Measurements from ENCODE around the gene PDLIM5.
"Not testable (repeated sequence)": the region's sequence is repeated elsewhere in the genome, so short reads cannot be mapped to it uniquely, and the experiment has no call there.

Gene PDLIM5

DNA sequence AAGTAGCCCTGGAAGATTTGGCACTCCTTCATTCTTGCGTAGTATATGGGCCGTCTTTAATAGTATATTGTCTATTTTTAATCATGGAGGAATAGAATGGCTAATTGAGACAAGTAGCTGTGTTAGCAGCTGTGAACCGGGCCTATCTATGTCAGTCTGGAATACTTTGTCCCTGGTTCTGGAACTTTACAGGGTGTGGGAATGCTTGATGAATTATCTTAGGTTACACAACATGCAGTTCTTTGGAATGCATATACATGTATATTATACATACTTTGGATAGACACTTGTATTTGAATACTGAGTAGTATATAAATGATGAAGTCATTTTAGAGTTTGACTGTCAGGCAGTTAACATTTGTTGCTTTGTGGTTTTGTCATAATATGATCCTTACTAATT, 37.4 kb downstream of the PDLIM5 start:
- DNase-seq (ENCODE audit: low read depth in 1 of 2, low spot score in 1 of 2): no peak

DNA sequence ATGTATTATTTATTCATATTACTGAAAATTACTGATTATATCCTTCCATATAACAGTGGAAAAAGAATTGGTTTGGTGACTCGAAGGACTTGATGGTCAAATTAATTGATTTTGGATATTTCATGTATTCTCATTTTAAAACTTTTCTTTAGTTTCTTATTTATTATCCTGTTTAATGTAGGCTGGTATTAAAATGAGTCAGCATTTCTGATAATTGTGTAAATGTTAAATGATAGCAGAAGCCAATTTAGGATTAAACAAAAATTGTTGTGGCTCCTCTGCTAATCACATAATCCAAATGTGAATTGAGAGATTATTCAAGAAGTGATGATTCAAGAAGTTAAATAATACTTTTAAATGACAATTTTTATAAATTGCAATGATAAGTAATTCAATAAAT, 38.7 kb downstream of the PDLIM5 start:
- no peak for DNase-seq (ENCODE audit: low read depth in 1 of 2, low spot score in 1 of 2)

DNA sequence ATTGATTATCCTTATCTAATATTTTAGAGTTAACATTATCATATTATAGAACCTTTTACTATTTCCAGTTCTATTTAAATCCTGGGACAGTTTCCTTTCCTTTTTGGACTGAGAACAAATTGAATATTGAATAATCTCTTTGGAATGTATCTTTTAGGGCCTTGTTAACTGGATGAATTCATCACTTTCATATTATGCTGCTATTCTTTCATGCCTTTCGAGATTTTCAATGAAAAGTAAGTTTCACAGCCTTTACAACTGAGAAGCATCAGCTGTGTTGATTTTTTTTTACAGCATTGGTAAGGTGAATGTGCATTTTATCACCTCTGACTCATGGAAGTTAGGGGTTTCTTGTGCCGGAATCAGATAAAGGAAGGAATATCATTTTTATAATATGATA, 39.6 kb downstream of the PDLIM5 start:
- DNase-seq (ENCODE audit: low read depth in 1 of 2, low spot score in 1 of 2): no peak

DNA sequence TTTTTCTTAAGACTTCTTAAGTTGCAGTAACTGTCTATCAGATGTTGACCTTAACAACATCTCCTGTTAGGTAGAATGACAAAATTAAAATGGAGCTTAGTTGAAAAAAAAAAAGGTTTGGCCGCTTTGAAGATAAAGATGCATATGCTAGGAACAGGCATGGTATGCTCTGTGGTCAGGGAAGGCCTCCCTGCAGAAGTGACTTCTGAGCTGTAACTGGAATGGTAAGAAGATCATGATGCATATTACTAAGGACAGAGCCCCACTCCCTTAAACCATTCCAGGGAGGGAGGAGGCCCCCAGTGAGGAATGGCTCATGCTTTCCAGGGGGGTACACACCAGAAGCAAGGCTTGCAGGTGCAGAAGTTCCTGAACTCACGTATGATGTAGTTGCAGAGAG, 43.7 kb downstream of the PDLIM5 start:
- DNase-seq (ENCODE audit: low read depth in 1 of 2, low spot score in 1 of 2): no peak

DNA sequence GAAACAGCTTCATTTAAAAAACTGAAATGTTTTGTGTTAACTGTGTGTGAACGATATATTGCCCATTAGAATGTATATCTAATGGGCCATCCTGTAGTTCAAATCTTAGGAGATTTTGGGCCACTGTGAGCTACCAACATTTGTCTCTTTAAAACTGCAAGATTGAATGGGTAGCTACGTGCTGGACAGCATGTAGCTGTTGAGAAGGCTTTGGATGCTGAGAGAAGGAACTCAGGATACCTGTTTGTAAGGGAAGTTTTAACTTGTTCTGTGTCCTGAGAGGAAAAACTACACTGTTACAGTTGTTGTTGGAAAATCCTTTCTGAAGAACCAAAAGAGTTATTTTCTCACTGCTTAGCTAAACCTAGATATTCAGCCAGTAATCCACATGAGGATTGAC, 45.9 kb downstream of the PDLIM5 start:
- no peak for DNase-seq (ENCODE audit: low read depth in 1 of 2, low spot score in 1 of 2)

DNA sequence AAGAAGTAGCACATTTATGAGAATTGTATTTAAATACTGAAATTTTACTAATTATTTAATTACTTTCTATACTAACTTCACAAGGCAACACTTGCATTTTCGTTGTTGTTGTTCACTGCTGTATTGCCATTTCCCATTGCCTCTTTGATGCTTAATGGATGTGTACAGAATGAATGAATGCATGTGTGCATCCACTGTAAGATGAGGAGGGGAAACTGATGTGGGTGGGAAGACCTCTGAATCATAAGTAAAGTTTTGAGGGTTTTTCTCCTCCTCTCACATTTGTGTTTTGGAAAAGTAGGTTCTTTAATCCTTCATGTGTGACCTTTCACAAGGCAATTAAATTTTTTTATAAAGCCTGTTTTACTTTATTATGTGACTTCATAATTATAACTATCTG, 46.8 kb downstream of the PDLIM5 start:
- DNase-seq (ENCODE audit: low read depth in 1 of 2, low spot score in 1 of 2): no peak

DNA sequence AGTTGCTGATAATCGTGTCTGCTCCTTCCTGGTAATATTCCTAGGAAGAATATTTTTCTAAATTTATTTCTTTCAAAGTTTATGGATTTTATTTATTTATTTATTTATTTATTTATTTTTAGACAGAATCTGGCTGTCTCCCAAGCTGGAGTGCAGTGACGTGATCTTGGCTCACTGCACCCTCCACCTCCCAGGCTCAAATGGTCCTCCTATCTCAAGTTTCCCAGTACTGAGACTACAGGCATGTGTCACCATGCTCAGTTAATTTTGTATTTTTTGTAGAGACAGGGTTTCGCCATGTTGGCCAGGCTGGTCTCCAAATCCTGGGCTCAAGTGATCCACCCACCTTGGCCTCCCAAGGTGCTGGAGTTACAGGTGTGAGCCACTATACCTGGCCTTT, 48.9 kb downstream of the PDLIM5 start:
- no peak for DNase-seq (ENCODE audit: low read depth in 1 of 2, low spot score in 1 of 2)

DNA sequence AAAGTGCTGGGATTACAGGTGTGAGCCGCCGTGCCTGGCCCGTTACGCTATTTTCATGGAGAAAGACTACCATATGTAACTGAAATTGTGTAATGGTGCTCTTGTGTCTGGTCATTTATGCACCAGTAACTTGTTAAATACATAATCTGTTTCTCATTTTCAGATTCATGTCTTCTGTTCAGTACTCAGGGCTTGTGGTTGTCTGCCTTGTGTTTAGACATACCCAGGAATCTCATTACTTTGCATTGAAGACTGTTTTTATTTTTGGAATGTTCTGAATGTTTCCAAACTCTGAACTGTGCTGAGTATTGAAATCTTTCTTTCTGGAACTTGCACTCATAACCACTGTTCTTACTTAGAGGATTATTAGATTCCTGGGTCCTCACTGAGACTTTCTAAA, 52.8 kb downstream of the PDLIM5 start:
- DNase-seq (ENCODE audit: low read depth in 1 of 2, low spot score in 1 of 2): no peak

DNA sequence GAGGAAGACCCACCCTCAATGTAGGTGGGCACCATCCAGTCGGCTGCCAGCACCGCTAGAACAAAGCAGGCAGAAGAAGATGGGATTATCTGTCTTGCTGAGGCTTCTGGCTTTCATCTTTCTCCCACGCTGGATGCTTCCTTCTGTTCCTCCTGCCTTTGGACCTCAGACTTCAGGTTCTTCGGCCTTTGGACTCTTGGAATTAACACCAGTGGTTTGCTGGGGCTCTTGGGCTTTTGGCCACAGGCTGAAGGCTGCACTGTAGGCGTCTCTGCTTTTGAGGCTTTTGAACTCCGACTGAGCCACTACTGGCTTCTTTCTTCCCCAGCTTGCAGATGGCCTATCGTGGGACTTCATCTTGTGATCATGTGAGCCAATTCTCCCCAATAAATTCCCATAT, 55.1 kb downstream of the PDLIM5 start:
- DNase-seq (ENCODE audit: low read depth in 1 of 2, low spot score in 1 of 2): no peak

DNA sequence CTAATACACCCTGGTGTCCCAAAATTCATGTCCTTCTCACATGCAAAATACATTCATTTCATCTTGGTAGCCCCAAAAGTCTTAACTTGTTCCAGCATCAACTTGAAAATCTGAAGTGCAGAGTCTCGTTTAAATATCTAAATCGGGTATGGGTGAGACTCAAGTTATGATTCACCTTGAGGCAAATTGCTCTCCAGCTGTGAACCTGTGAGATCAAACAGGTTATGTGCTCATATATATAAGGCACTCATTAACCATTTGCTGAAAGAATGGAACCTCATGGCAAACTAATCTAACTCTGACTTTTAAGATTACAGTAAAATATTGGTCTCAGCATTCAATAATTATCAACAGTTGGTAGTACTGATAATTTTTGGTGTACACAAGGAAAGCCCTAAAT, 55.5 kb downstream of the PDLIM5 start:
- DNase-seq (ENCODE audit: low read depth in 1 of 2, low spot score in 1 of 2): no peak

DNA sequence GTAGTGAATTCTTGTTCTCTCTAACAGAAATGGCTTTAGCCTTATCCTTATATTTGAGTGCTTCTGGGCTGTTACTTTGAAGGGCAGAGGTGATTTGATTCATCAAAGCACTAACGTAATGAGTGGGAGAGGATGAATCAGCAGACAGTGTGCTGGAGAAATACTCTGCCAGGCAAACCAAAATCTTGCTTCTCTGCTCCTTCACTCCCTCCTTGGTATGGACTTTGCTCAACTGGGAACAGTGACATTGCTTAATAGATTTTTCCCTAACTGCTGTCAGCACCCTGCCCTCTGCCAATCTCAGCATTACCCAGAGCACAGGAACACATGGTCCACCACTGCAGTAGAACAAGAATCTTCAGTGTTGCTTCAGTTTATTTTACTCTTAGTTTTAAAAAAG, 56.0 kb downstream of the PDLIM5 start:
- no peak for DNase-seq (ENCODE audit: low read depth in 1 of 2, low spot score in 1 of 2)

DNA sequence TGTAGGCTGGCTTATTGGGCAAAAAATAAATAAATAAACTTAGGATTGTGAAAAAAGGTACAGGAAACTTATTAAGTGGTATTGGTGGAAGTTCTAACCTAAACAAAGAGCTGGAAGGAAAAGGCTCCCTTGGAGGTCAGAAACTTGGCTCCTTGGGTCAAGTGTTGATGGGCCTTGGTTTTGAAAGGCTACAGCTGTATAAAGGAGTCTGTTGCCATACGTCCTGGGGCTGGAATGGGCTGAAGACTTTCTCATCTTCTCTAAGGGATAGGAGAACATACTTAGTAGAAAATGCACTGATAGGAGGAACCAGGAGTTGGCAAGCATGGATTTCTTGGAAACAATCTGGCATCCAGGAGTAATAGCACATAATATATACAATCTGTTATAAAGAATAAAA, 56.6 kb downstream of the PDLIM5 start:
- DNase-seq (ENCODE audit: low read depth in 1 of 2, low spot score in 1 of 2): no peak

DNA sequence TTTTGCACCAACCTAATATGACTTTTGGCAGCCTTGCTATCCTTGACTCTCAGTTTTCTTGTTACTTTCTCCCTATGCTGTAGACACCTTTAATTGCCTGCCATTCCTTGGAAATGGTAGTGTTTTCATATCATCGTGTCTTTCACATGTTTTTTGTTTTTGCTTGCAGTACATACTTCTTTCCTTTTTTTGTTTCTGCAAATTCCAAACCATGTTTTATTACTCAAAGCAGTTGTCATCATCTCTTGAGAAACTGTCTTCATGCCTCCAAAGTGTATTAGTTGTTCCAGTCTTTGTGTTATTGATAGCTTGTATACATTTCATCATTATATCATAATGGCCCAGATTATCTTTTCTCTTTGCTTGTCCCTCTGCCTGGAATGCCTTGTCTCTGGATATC, 57.1 kb downstream of the PDLIM5 start:
- DNase-seq (ENCODE audit: low read depth in 1 of 2, low spot score in 1 of 2): no peak

DNA sequence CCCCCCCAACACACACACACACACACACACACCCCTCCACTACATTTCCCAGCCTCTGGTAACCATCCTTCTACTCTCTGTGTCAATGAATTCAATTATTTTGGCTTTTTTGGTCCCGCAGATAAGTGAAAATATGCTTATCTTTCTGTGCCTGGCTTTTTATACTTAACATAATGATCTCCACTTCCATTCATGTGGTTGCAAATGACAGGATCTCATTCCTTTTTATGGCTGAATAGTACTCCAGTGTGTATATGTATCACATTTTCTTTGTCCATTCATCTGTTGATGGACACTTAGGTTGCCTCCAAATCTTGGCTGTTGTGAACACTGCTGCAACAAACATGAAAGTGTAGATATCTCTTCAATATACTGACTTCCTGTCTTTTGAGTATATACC, 59.8 kb downstream of the PDLIM5 start:
- no peak for DNase-seq (ENCODE audit: low read depth in 1 of 2, low spot score in 1 of 2)

DNA sequence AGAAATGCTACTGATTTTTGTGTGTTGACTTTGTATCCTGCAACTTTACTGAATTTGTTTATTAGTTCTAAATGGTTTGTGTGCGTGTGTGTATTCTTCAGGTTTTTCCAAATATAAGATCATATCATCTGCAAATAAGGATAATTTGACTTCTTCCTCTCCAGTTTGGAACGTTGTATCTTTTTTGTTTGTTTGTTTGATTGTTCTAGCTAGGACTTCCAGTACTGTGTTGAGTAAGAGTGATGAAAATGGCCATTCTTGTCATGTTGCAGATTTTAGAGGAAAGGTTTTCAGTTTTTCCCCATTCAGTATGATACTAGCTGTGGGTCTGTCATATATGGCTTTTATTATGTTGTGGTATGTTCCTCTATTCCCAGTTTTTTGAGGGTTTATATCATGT, 61.8 kb downstream of the PDLIM5 start:
- not testable (repeated sequence) for DNase-seq (ENCODE audit: low read depth in 1 of 2, low spot score in 1 of 2)

DNA sequence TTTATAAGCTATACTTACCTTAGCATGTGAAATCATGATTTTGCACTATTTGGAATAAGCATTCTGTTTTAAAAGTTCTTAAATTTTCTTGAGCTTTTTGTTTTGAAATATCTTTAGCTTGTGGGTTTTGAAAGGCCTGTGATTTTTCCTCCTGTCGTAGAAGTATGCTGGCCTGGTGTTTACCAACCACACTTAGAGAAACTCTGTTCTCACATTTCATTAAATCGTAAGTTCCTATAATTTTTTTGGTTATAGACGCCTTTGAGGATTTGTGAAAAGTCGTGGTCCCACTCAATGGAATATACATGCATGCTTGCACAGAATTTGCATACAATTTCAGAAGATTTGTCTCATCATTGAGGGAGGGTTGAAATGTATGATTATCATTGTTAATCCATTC, 63.6 kb downstream of the PDLIM5 start:
- DNase-seq (ENCODE audit: low read depth in 1 of 2, low spot score in 1 of 2): no peak

DNA sequence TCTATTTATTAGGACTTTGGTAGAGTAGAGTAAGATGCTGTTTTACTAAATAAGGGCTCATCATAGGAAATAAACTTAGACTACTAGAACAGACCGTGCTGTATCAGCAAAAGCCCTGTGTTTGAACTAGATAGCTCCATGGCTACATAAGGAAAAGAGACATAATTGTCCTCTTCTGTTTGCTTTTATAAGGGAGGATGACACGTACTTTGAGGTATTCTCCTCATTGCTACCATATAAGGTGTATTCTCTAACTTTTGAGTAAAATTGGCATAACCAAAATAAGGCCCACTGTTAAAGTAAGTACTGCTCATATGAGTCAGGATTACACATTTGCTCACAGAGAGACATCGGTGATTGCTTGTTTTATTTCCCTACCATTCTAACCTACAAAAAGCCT, 64.3 kb downstream of the PDLIM5 start:
- no peak for DNase-seq (ENCODE audit: low read depth in 1 of 2, low spot score in 1 of 2)

DNA sequence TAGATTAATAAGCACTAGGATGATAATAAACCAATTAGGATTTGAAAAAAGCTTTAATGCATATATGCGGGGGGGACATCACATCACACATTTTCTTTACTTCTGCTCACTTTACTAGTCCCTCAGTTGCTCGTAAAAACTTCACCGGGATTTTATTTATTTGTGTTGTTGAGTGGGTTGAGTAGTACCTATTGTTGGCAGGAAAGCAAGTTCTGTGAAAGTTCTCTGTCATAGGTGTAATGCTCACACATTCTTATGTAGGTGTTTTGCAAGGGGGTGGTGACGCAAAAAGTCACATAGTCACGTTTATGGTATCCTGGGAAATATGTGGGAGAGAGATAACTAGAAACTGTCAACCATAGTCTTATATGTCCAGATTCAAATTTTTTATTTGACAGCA, 65.3 kb downstream of the PDLIM5 start:
- no peak for DNase-seq (ENCODE audit: low read depth in 1 of 2, low spot score in 1 of 2)

DNA sequence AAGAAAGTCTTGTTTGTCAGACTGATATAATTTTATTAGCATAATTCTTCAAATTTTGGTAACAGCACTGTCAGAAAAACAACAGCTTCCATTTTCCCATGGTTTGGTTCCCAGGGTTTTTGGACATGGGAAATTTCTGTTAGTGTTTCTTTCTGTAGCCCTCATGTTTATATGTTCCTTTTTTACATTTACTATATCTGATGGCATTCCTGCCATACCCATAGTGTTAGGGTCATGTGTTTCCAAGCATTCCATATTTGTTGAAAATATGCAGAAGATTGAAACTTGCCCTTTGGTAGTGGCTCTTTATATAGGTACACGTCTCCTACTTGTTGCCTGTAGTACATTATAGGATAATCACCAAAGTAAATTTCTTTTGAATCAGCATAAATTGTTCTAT, 65.8 kb downstream of the PDLIM5 start:
- DNase-seq (ENCODE audit: low read depth in 1 of 2, low spot score in 1 of 2): no peak

DNA sequence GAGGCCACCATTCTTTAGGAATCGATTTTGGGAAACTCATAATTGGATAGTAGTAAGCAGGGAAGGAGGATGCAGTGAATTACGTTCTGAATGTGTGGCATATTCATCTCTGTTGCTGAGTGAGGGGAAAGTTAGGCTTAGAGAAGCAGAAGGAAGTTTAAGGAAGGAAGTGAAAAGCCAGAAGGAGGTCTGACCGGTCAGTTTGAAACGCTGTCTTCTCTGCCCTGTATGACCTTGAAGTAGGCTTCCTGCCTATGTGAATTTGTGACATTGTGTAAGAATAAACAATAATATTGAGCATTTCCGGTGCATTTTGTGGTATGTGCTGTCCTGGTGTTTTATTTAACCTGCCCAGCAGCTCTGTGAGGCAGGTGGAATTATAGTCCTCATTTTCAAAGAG, 67.3 kb downstream of the PDLIM5 start:
- no peak for DNase-seq (ENCODE audit: low read depth in 1 of 2, low spot score in 1 of 2)

DNA sequence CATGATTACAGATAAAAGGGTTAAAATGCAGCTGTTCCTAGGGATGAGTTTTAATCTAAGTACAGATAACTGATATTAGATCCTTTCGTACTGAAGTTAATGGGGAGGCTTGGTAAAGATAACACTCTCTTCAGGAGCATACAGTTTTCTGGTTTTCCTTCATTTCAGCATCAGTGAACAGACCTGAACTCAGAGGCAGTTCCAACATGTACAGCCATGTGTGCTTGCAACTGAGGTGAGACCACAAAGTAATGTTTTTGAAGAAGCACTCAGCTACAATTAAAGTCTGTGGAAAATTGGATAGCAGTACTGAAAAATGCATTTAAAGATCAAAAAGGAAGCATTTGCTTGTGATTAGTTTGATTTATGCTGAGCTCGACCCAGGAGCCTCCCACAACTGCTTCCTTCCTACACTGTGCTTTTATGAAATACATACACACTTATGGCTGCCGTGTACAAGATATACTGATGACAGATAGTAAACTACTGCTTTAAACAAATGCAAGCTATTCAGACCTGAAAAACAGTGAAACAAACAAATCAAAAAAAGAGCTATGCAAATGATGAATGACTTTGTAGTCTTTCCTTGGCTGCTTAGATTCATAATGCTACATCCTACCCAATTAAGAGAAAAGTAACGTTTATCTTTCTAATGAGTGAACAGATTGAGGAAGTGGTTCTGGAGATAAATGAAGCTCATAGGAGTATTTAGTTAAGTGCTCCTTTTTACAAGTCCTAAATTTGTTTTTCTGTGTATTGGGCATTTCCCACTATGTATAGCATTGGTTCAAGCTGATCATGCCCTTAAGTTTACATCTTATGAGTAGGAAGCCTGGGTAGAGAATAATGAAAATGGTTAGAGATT, 68.4 kb downstream of the PDLIM5 start:
- no peak for DNase-seq (ENCODE audit: low read depth in 1 of 2, low spot score in 1 of 2)

DNA sequence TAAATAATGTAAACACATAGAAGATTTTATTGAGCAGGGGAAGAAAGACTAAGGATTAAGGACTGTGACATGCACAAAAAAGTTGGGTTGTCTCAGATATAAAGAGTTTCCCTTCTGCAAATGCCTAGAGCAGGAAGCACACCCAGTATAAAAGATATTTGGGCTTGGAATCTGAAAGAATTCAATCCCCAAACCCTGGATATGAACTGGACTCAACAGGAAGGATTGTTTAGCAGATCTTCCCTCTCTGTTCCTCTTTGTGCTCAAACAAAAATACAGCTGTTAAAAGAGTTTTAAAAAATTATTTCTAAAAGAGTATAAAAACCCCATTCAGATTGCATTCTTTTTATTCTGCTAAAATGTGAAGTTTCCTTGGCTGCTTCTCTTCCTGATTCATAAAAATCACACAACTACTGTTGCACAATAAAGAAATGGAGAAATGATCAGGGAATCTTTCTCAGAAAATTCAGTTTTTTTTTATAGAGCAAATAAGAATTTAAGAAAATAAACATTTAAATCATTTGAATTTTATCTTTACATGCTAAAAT, 71.4 kb downstream of the PDLIM5 start:
- DNase-seq (ENCODE audit: low read depth in 1 of 2, low spot score in 1 of 2): no peak

DNA sequence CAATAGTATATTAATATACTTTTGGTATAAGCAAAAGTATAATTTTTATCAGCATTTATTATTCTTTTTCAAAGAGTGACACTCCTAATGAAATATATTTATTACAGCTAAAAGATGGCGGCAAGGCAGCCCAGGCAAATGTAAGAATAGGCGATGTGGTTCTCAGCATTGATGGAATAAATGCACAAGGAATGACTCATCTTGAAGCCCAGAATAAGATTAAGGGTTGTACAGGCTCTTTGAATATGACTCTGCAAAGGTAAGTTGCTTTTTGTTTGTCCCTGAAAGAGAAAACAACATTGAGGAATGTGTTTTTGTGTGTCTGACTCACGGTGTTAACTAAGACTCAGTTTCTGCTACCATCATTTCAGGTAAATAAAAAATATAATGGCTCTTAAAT, 71.9 kb downstream of the PDLIM5 start:
- no peak for DNase-seq (ENCODE audit: low read depth in 1 of 2, low spot score in 1 of 2)

Data from activated CD4-positive, alpha-beta T cell treated with anti-CD3 and anti-CD28 coated beads, Interleukin-2, amount 50 U/mL, for 24 hours (primary cell).